Thymus (tissue), 14 donors: ENCODE measurements around the gene OSCAR. TPM values are rescaled to one million over a fixed set of nuclear protein-coding genes. Genes with fewer than 3 reads are reported as not detected.

Experiments
- DNase-seq, 9 donors: peaks; one replicate each; pipeline ENCODE4 v3.0.0-alpha.2; 2013; ENCODE audit warnings: low spot score in 9 of 9, low read depth in 6 of 9, missing footprints in 1 of 9
- H3K27ac ChIP-seq, 2 donors: one replicate each; pipeline ENCODE4 v1.5.1; 2013; ENCODE audit warnings: control low read depth in 1 of 2, low read depth in 1 of 2, low read length in 1 of 2, mild to moderate bottlenecking in 1 of 2, moderate library complexity in 1 of 2
- H3K27me3 ChIP-seq, 2 donors: one replicate each; pipeline ENCODE4 v1.5.1; 2013; ENCODE audit warnings: low read length in 1 of 2; ENCODE audit not compliant: control insufficient read depth in 2 of 2, insufficient read depth in 1 of 2
- H3K36me3 ChIP-seq, 2 donors: one replicate each; pipeline ENCODE4 v1.5.1; 2013; ENCODE audit warnings: low read length in 1 of 2, mild to moderate bottlenecking in 1 of 2, moderate library complexity in 1 of 2; ENCODE audit not compliant: control insufficient read depth in 2 of 2, insufficient read depth in 2 of 2
- H3K4me1 ChIP-seq, 2 donors: one replicate each; pipeline ENCODE4 v1.5.1; 2013; ENCODE audit warnings: low read length in 2 of 2; ENCODE audit not compliant: control insufficient read depth in 2 of 2, insufficient read depth in 2 of 2
- H3K4me3 ChIP-seq, 2 donors: one replicate each; pipeline ENCODE4 v1.5.1; 2013; ENCODE audit warnings: low read length in 2 of 2, control low read depth in 1 of 2, mild to moderate bottlenecking in 1 of 2
- H3K9me3 ChIP-seq, 2 donors: one replicate each; pipeline ENCODE4 v1.5.1; 2013; ENCODE audit warnings: low read length in 1 of 2, mild to moderate bottlenecking in 1 of 2; ENCODE audit not compliant: control insufficient read depth in 2 of 2, insufficient read depth in 1 of 2
- WGBS: extraction: QIAGEN DNeasy Blood & Tissue Kit; methylation state at CpG from one replicate; pipeline ENCODE4 v1.1.7; 2013; 5-methylcytosine and 5-hydroxymethylcytosine counted together
- long read RNA-seq, 10 donors: transcript quantifications; one replicate each; lab custom pipeline, GENCODE V29; 2026
- polyA plus RNA-seq: library from polyadenylated mRNA; stranded (reverse); fragments of 200-250 nt; gene quantifications from one replicate; pipeline ENCODE4 v1.2.3, GENCODE V29; 2013
- total RNA-seq: library from RNA; stranded (reverse); fragments of 120-200 nt; gene quantifications from one replicate; pipeline ENCODE4 v1.2.4, GENCODE V29; 2013
- donor health status: healthy.

The OSCAR gene
- total RNA-seq = 0.61 TPM
- 5.5 TPM for polyA plus RNA-seq
- long read RNA-seq, donor 1 = 0 reads
- long read RNA-seq, donor 2, partial matches to known transcripts = 0 of 1 reads
- long read RNA-seq, donor 2, other reads (novel, unspliced or antisense) = 0 of 1 reads
- long read RNA-seq, donor 3 = 0 reads
- long read RNA-seq, donor 4 = 0 reads
- long read RNA-seq, donor 5 = 0 reads
- long read RNA-seq, donor 6 = 0 reads
- long read RNA-seq, donor 7 = 0 reads
- long read RNA-seq, donor 8 = 0 reads
- long read RNA-seq, donor 9, partial matches to known transcripts = 0 of 1 reads
- long read RNA-seq, donor 9, other reads (novel, unspliced or antisense) = 0 of 1 reads
- long read RNA-seq, donor 10 = 0 reads

GRCh38 chr19:54100561-54100960 lies at the start of gene OSCAR:
OSCAR (minus strand) TSS chr19:54100803; CDS start chr19:54100792, 11 bp downstream.
- Histone ChIP-seq H3K9me3 (no peaks in the 10 kb centered on the region), H3K27ac (no peak within 1 kb of the TSS), H3K27me3 (peaks cover 11 to 29% of the 10 kb centered on the region in 2 donors), H3K4me1 (peaks cover 8 to 13% of the 10 kb centered on the region in 2 donors), H3K4me3 (no peak within 1 kb of the TSS), H3K36me3 (peaks cover 1 to 3% of the 10 kb centered on the region in 2 donors)
- DNase-seq = no peak
- WGBS = 56% methylated on average over 5 of the region's 5 CpGs

- Histone ChIP-seq H3K4me1 (peaks cover 7 to 12% of the 10 kb centered on the region in 2 donors), H3K27ac (peak overlapping the region in 1 of 2 donors; percentile 12), H3K27me3 (no peaks in the 10 kb centered on the region), H3K4me3 (no peak overlapping the region), H3K36me3 (peaks cover 92 to 95% of the 10 kb centered on the region in 2 donors), H3K9me3 (no peaks in the 10 kb centered on the region)
- DNase-seq = no peak
- 89% methylated on average over 12 of the region's 12 CpGs for WGBS
Measured at GRCh38 chr19:54149021-54149812, 48.6 kb upstream of the OSCAR start.

GRCh38 chr19:54148158-54148557 lies 47.6 kb upstream of the OSCAR start:
- H3K9me3 ChIP-seq = no peaks in the 10 kb centered on the region
- H3K27me3 ChIP-seq = no peaks in the 10 kb centered on the region
- H3K4me1 ChIP-seq = peaks cover 0 to 1% of the 10 kb centered on the region in 2 donors
- no peak overlapping the region for H3K4me3 ChIP-seq
- no peak overlapping the region for H3K27ac ChIP-seq
- H3K36me3 ChIP-seq = peaks cover 92 to 95% of the 10 kb centered on the region in 2 donors
- no peak for DNase-seq
- 96% methylated on average over 19 of the region's 19 CpGs for WGBS

- H3K9me3 ChIP-seq = no peaks in the 10 kb centered on the region
- H3K4me3 ChIP-seq = no peak overlapping the region
- WGBS = 98% methylated on average over 3 of the region's 3 CpGs
- DNase-seq = no peak
- no peak overlapping the region for H3K27ac ChIP-seq
- no peaks in the 10 kb centered on the region for H3K27me3 ChIP-seq
- peaks cover 92 to 95% of the 10 kb centered on the region in 2 donors for H3K36me3 ChIP-seq
- H3K4me1 ChIP-seq = no peaks in the 10 kb centered on the region
Measured at GRCh38 chr19:54147676-54148075, 47.1 kb upstream of the OSCAR start.

GRCh38 chr19:54145541-54146158 lies 45.0 kb upstream of the OSCAR start:
- peaks cover 86 to 97% of the 10 kb centered on the region in 2 donors for H3K36me3 ChIP-seq
- no peak overlapping the region for H3K4me3 ChIP-seq
- peaks cover 0 to 2% of the 10 kb centered on the region in 2 donors for H3K4me1 ChIP-seq
- H3K27me3 ChIP-seq = no peaks in the 10 kb centered on the region
- H3K27ac ChIP-seq = no peak overlapping the region
- 98% methylated on average over 28 of the region's 28 CpGs for WGBS
- H3K9me3 ChIP-seq = no peaks in the 10 kb centered on the region
- no peak for DNase-seq

GRCh38 chr19:54142166-54142780 lies 41.7 kb upstream of the OSCAR start:
- peaks cover 70 to 79% of the 10 kb centered on the region in 2 donors for H3K36me3 ChIP-seq
- no peak for DNase-seq
- H3K9me3 ChIP-seq = no peaks in the 10 kb centered on the region
- no peak overlapping the region for H3K27ac ChIP-seq
- peaks cover 21 to 22% of the 10 kb centered on the region in 2 donors for H3K4me1 ChIP-seq
- no peak overlapping the region for H3K4me3 ChIP-seq
- H3K27me3 ChIP-seq = no peaks in the 10 kb centered on the region
- WGBS = 90% methylated on average over 7 of the region's 7 CpGs

GRCh38 chr19:54141356-54141755 lies 40.8 kb upstream of the OSCAR start:
- Histone ChIP-seq H3K36me3 (peaks cover 61 to 70% of the 10 kb centered on the region in 2 donors), H3K27me3 (no peaks in the 10 kb centered on the region)
- WGBS = 96% methylated on average over 3 of the region's 3 CpGs

GRCh38 chr19:54138489-54139256 lies 38.1 kb upstream of the OSCAR start:
- peaks cover 0 to 4% of the 10 kb centered on the region in 2 donors for H3K27me3 ChIP-seq
- H3K36me3 ChIP-seq = peaks cover 34 to 43% of the 10 kb centered on the region in 2 donors
- peaks cover 0 to under 1% of the 10 kb centered on the region in 2 donors for H3K9me3 ChIP-seq
- no peak overlapping the region for H3K27ac ChIP-seq
- DNase-seq = no peak
- WGBS = 53% methylated on average over 31 of the region's 31 CpGs
- H3K4me3 ChIP-seq = peak overlapping the region; percentile 69 to 98
- peaks cover 28 to 33% of the 10 kb centered on the region in 2 donors for H3K4me1 ChIP-seq

More at GRCh38 chr19:54141356-54141755, 40.8 kb upstream of the OSCAR start:
- no peak overlapping the region for H3K27ac ChIP-seq
- no peak overlapping the region for H3K4me3 ChIP-seq
- no peak for DNase-seq
- peaks cover 21 to 26% of the 10 kb centered on the region in 2 donors for H3K4me1 ChIP-seq
- no peaks in the 10 kb centered on the region for H3K9me3 ChIP-seq
